ENCODE measurements around the gene ALK.

- TF ChIP-seq, protein P1, sequence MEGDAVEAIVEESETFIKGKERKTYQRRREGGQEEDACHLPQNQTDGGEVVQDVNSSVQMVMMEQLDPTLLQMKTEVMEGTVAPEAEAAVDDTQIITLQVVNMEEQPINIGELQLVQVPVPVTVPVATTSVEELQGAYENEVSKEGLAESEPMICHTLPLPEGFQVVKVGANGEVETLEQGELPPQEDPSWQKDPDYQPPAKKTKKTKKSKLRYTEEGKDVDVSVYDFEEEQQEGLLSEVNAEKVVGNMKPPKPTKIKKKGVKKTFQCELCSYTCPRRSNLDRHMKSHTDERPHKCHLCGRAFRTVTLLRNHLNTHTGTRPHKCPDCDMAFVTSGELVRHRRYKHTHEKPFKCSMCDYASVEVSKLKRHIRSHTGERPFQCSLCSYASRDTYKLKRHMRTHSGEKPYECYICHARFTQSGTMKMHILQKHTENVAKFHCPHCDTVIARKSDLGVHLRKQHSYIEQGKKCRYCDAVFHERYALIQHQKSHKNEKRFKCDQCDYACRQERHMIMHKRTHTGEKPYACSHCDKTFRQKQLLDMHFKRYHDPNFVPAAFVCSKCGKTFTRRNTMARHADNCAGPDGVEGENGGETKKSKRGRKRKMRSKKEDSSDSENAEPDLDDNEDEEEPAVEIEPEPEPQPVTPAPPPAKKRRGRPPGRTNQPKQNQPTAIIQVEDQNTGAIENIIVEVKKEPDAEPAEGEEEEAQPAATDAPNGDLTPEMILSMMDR (IDR thresholded peaks at IDR 0.05; ENCODE audit: borderline replicate concordance, extremely low read depth, low read length, poor library complexity, severe bottlenecking) = no peak
- no peak for TF ChIP-seq EZH2 (IDR thresholded peaks at IDR 0.05; ENCODE audit: borderline replicate concordance, low read depth, low read length, severe bottlenecking)
Measured at GRCh38 chr2:29267720-29268119, 653.7 kb downstream of the ALK start.

All from DND-41 (cell line).